Naive thymus-derived CD4-positive, alpha-beta T cell (primary cell): ENCODE data around the gene GALNT12. TPM values are rescaled to one million over a fixed set of nuclear protein-coding genes. Genes with fewer than 3 reads are reported as not detected.
A peak's percentile ranks its signal among the peaks of the same experiment; 100 is the strongest.

ENCODE experiments used
- ATAC-seq: fragments of 150-1000 bp; cut with Tn5 transposase; 2 replicates; pipeline ENCODE4 v1.10.0; 2021; ENCODE audit warnings: mild to moderate bottlenecking, moderate library complexity
- CTCF ChIA-PET: fragments of 350-600 bp; sonication (Branson Sonifier 250); formaldehyde crosslinking; loops from one replicate; lab custom pipeline; 2021; ENCODE audit warnings: antibody characterized with exemption; lab: Charles Lee
- POLR2A ChIA-PET: fragments of 350-600 bp; sonication (Branson Sonifier 250); formaldehyde crosslinking; loops from one replicate; lab custom pipeline; 2021; ENCODE audit warnings: antibody characterized with exemption, inconsistent platforms; lab: Charles Lee
- DNase-seq, 9 donors: peaks; one replicate each; pipeline versions ENCODE4 v3.0.0 to v3.0.0-alpha.2; 2020 to 2022; ENCODE audit warnings: mixed read lengths in 1 of 9
- H3K27ac ChIP-seq: one replicate; pipeline ENCODE4 v1.7.0; 2013; ENCODE audit warnings: mild to moderate bottlenecking, low read depth, low read length, moderate library complexity
- H3K27me3 ChIP-seq, 2 donors: one replicate each; pipeline ENCODE4 v1.7.0; 2013; ENCODE audit warnings: low read length in 2 of 2, mild to moderate bottlenecking in 2 of 2, moderate library complexity in 2 of 2; ENCODE audit not compliant: control insufficient read depth in 2 of 2, insufficient read depth in 2 of 2
- H3K36me3 ChIP-seq, 3 experiments: 1 replicate in 2 of 3; 2 replicates in 1 of 3; pipeline ENCODE4 v1.7.0; 2013; ENCODE audit warnings: low read length in 3 of 3, mild to moderate bottlenecking in 3 of 3, moderate library complexity in 1 of 3; ENCODE audit not compliant: insufficient read depth in 3 of 3, control insufficient read depth in 2 of 3
- H3K4me1 ChIP-seq, 2 donors: one replicate each; pipeline ENCODE4 v1.7.0; 2013; ENCODE audit warnings: low read length in 2 of 2, mild to moderate bottlenecking in 2 of 2, moderate library complexity in 1 of 2; ENCODE audit not compliant: control insufficient read depth in 2 of 2, insufficient read depth in 2 of 2
- H3K4me3 ChIP-seq: 2 replicates; pipeline ENCODE4 v1.7.0; 2013; ENCODE audit warnings: mild to moderate bottlenecking, low read length
- H3K9me3 ChIP-seq, 3 experiments: 1 replicate in 2 of 3; 2 replicates in 1 of 3; pipeline ENCODE4 v1.7.0; 2013; ENCODE audit warnings: low read length in 3 of 3; ENCODE audit not compliant: control insufficient read depth in 2 of 3
- H3K27ac Mint-ChIP-seq, 9 donors: one replicate each; pipeline ENCODE4 v1.8.0; 2020 to 2022; ENCODE audit warnings: mixed read lengths in 9 of 9, mild to moderate bottlenecking in 8 of 9, moderate library complexity in 5 of 9, inconsistent platforms in 2 of 9
- H3K27me3 Mint-ChIP-seq, 5 donors: one replicate each; pipeline ENCODE4 v1.8.0; 2021 to 2022; ENCODE audit warnings: mixed read lengths in 5 of 5, mild to moderate bottlenecking in 1 of 5
- H3K36me3 Mint-ChIP-seq, 5 donors: one replicate each; pipeline ENCODE4 v1.8.0; 2020 to 2022; ENCODE audit warnings: mixed read lengths in 5 of 5, mild to moderate bottlenecking in 3 of 5, inconsistent platforms in 1 of 5
- H3K4me1 Mint-ChIP-seq, 7 donors: one replicate each; pipeline ENCODE4 v1.8.0; 2020 to 2022; ENCODE audit warnings: mixed read lengths in 7 of 7, mild to moderate bottlenecking in 3 of 7, inconsistent platforms in 1 of 7
- H3K4me3 Mint-ChIP-seq, 10 donors: one replicate each; pipeline ENCODE4 v1.8.0; 2020 to 2022; ENCODE audit warnings: mild to moderate bottlenecking in 10 of 10, mixed read lengths in 10 of 10, moderate library complexity in 6 of 10, inconsistent platforms in 2 of 10
- H3K9me3 Mint-ChIP-seq, 11 donors: one replicate each; pipeline ENCODE4 v1.8.0; 2020 to 2022; ENCODE audit warnings: mixed read lengths in 11 of 11, mild to moderate bottlenecking in 4 of 11, inconsistent platforms in 1 of 11, moderate library complexity in 1 of 11
- intact Hi-C, 2 donors: fragments of 100-400 bp; cut with micrococcal nuclease; formaldehyde crosslinking; loops; one replicate each; pipeline ENCODE4 v1.15.1; 2023
- polyA plus RNA-seq, 2 donors: library from polyadenylated mRNA; unstranded; fragments of 300-500 nt; fragmentation: Illumina TruSeq; gene quantifications; one replicate each; pipeline ENCODE4 v1.2.3, GENCODE V29; 2021
- total RNA-seq, 6 experiments: library from RNA in 5 of 6; stranded (reverse) in 5 of 6; gene quantifications; 1 replicate in 5 of 6; 2 replicates in 1 of 6; pipeline ENCODE4 v1.2.3 and lab custom pipeline; 2021 to 2026

The GALNT12 gene
- total and polyA plus RNA-seq, 7 experiments from 2014 or later: 3.1 to 14.3 (median 10.1) TPM

- CTCF ChIA-PET: no interaction called here
- POLR2A ChIA-PET: no interaction called here
- peaks cover 0 to 26% (median 0%) of the 10 kb centered on the region in 5 donors for H3K27me3 Mint-ChIP-seq
- intact Hi-C loops: no loop called here
- no peak overlapping the region for H3K4me3 Mint-ChIP-seq
- no peaks in the 10 kb centered on the region for H3K27me3 ChIP-seq
- H3K36me3 Mint-ChIP-seq: peaks cover 0 to 16% (median 10%) of the 10 kb centered on the region in 5 donors
- DNase-seq: no peak
- H3K9me3 Mint-ChIP-seq: peaks cover 0 to 4% (median 0%) of the 10 kb centered on the region in 11 donors
- no peak overlapping the region for H3K4me3 ChIP-seq
- ATAC-seq: peak; percentile 24
- H3K27ac Mint-ChIP-seq: peak overlapping the region in 1 of 9 donors; percentile 68
- H3K36me3 ChIP-seq: no peaks in the 10 kb centered on the region
- H3K27ac ChIP-seq: no peak overlapping the region
- H3K9me3 ChIP-seq: no peaks in the 10 kb centered on the region
- H3K4me1 Mint-ChIP-seq: peaks cover 17 to 50% (median 41%) of the 10 kb centered on the region in 7 donors
- H3K4me1 ChIP-seq: peaks cover 11 to 16% of the 10 kb centered on the region in 2 donors
These were observed 3.7 kb downstream of the GALNT12 start for GRCh38 chr9:98811051-98811650.

DNA sequence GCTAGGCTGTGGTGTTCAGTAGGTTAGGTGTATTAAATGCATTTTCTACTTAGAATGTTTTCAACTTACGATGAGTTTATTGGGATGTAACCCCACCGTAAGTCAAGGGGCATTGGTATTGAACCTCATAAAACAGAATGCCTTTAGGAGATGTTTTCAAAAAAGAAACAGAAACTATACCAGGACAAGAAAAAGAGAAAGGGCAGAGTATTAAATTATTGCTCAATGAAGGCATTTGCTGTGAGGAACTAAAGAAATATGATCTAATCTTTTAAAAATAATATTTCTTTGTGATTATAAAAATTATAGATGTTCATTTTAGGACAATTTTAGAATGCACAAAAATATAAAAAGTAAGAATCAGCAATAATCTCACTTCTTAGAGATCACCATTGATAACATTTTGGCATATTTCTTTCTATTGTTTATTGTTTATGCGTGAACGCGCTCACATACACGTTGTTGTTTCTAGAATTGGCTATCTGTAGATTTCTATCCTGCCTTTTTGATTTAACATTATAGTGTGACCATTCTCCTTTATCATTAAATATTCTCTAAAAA is 8.0 kb downstream of the GALNT12 start:
- ATAC-seq: no peak
- Histone ChIP-seq H3K27ac (no peak overlapping the region), H3K36me3 (no peaks in the 10 kb centered on the region), H3K27me3 (no peaks in the 10 kb centered on the region), H3K4me3 (no peak overlapping the region), H3K9me3 (no peaks in the 10 kb centered on the region), H3K4me1 (no peaks in the 10 kb centered on the region)
- Mint-ChIP-seq H3K36me3 (peaks cover 0 to 35% (median 23%) of the 10 kb centered on the region in 5 donors), H3K4me1 (peaks cover 0 to 21% (median 8%) of the 10 kb centered on the region in 7 donors), H3K4me3 (no peak overlapping the region), H3K9me3 (peaks cover 0 to 10% (median 0%) of the 10 kb centered on the region in 11 donors), H3K27me3 (peaks cover 0 to 3% (median 0%) of the 10 kb centered on the region in 5 donors), H3K27ac (no peak overlapping the region)
- POLR2A ChIA-PET: no interaction called here
- intact Hi-C loops: no loop called here
- CTCF ChIA-PET: no interaction called here
- no peak for DNase-seq

DNA sequence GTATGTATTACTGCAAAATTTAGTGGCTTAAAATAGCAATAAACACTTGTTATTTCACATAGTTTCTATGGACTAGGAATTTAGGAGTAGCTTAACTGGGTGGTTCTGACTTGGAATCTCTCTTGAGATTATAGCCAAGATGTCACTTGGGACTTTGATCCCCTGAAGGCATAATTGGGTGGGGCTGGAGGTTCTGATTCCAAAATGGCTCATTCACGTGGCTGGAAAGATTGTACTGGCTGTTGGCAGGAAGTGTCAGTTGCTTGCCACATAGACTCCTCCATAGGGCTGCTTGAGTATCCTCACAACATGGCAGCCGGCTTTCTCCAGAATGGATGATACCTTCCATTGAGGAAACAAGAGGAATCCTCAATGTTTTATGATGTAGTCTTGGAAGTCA is 11.3 kb downstream of the GALNT12 start:
- peaks cover 0 to 7% (median 0%) of the 10 kb centered on the region in 11 donors for H3K9me3 Mint-ChIP-seq
- ChIA-PET CTCF (no interaction called here), POLR2A (no interaction called here)
- no peaks in the 10 kb centered on the region for H3K4me1 ChIP-seq
- H3K27me3 Mint-ChIP-seq: no peaks in the 10 kb centered on the region
- DNase-seq (no peak), ATAC-seq (no peak)
- H3K36me3 Mint-ChIP-seq: peaks cover 0 to 38% (median 27%) of the 10 kb centered on the region in 5 donors
- H3K4me3 Mint-ChIP-seq: no peak overlapping the region
- H3K4me1 Mint-ChIP-seq: peaks cover 0 to 15% (median 3%) of the 10 kb centered on the region in 7 donors
- no peaks in the 10 kb centered on the region for H3K27me3 ChIP-seq
- H3K27ac ChIP-seq: no peak overlapping the region
- H3K36me3 ChIP-seq: peaks cover 0 to 4% (median 0%) of the 10 kb centered on the region in 3 experiments
- intact Hi-C loops: no loop called here
- H3K4me3 ChIP-seq: no peak overlapping the region
- H3K9me3 ChIP-seq: no peaks in the 10 kb centered on the region
- no peak overlapping the region for H3K27ac Mint-ChIP-seq

DNA sequence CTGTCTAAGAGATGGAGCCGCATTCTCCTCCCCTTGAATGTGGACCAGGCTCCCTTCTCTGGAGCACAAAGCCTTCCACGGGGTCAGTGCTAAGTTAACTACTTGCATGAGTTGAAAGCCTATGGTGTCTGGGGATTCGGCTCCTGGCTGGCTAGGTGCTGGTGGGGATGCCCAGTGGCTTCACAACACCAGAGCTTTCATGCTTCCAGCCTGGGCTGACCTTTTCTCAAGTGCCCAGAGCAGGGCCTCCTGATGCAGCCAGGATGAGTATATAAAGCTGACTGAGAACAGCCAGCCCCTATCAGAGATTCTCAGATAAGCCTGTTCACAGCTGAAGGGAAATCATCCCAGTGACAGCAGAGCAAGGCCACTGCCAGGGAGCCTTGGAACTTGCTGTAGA is 11.8 kb downstream of the GALNT12 start:
- no peak overlapping the region for H3K27ac Mint-ChIP-seq
- no peak overlapping the region for H3K4me3 Mint-ChIP-seq
- peaks cover 0 to 9% (median 0%) of the 10 kb centered on the region in 3 experiments for H3K36me3 ChIP-seq
- no peaks in the 10 kb centered on the region for H3K27me3 ChIP-seq
- H3K4me1 ChIP-seq: no peaks in the 10 kb centered on the region
- no peak for ATAC-seq
- H3K27ac ChIP-seq: no peak overlapping the region
- ChIA-PET POLR2A (no interaction called here), CTCF (no interaction called here)
- no peaks in the 10 kb centered on the region for H3K9me3 ChIP-seq
- no peaks in the 10 kb centered on the region for H3K27me3 Mint-ChIP-seq
- DNase-seq: no peak
- intact Hi-C loops: no loop called here
- peaks cover 0 to 7% (median 0%) of the 10 kb centered on the region in 11 donors for H3K9me3 Mint-ChIP-seq
- peaks cover 0 to 33% (median 27%) of the 10 kb centered on the region in 5 donors for H3K36me3 Mint-ChIP-seq
- H3K4me3 ChIP-seq: no peak overlapping the region
- H3K4me1 Mint-ChIP-seq: peaks cover 0 to 15% (median 3%) of the 10 kb centered on the region in 7 donors

DNA sequence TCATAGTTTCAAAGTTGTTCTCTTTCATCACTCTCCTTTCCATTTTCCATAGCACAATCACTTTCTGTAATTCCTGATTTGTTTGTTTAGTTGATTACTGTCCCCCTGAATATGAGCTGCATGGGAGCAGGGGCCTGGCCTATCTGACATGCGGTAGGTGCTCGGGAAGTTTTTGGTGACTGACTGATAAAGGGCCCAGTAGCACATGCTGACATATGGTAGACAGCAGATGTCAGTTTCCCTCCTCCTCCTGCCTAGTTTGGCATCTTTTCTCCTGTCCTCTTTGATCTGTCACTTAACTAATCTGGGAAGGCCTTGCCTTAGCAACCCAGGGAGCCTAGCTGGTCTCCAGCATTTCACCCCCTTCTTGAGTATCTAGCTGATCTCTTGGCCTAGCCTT is 14.4 kb downstream of the GALNT12 start:
- H3K36me3 ChIP-seq: peaks cover 0 to 19% (median 0%) of the 10 kb centered on the region in 3 experiments
- Mint-ChIP-seq H3K27me3 (no peaks in the 10 kb centered on the region), H3K4me3 (no peak overlapping the region), H3K36me3 (peaks cover 0 to 39% (median 27%) of the 10 kb centered on the region in 5 donors), H3K9me3 (peaks cover 0 to 7% (median 0%) of the 10 kb centered on the region in 11 donors), H3K27ac (no peak overlapping the region), H3K4me1 (peaks cover 0 to 11% (median 3%) of the 10 kb centered on the region in 7 donors)
- DNase-seq: no peak
- no peak overlapping the region for H3K27ac ChIP-seq
- CTCF ChIA-PET: interaction anchor here (0.5 kb wide), 1 partner anchor 26 kb away, joined by 4 read pairs; no protein-coding TSS in a partner anchor
- H3K9me3 ChIP-seq: no peaks in the 10 kb centered on the region
- intact Hi-C loops: no loop called here
- no peak overlapping the region for H3K4me3 ChIP-seq
- H3K27me3 ChIP-seq: no peaks in the 10 kb centered on the region
- POLR2A ChIA-PET: no interaction called here
- no peak for ATAC-seq
- no peaks in the 10 kb centered on the region for H3K4me1 ChIP-seq

DNA sequence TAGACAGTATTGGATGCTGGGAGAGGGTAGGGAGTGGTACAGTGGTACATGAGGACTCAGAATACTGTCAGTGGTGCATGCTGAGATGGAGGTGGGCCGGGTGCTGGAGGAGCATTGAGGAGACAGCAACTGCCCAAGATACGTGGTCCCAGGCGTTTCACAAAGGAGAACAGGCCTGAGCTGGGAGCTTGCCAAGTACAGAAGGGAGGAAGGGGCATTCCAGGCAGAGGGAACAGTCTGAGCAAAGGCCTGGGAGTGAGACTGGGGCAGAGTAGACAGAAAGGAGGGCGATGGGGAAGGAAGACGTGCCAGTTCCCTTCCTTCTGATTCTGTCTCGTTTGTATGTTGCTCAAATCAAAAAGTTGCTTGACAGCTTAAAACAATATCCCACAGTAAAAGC is 15.2 kb downstream of the GALNT12 start:
- no peak overlapping the region for H3K4me3 Mint-ChIP-seq
- no peaks in the 10 kb centered on the region for H3K27me3 Mint-ChIP-seq
- H3K36me3 Mint-ChIP-seq: peaks cover 0 to 40% (median 22%) of the 10 kb centered on the region in 5 donors
- H3K27ac ChIP-seq: no peak overlapping the region
- H3K27ac Mint-ChIP-seq: no peak overlapping the region
- H3K4me1 ChIP-seq: no peaks in the 10 kb centered on the region
- ATAC-seq (no peak), DNase-seq (no peak)
- H3K27me3 ChIP-seq: no peaks in the 10 kb centered on the region
- ChIA-PET CTCF (interaction anchor here (0.7 kb wide), 1 partner anchor 20 kb away, joined by 3 read pairs; no protein-coding TSS in a partner anchor), POLR2A (no interaction called here)
- H3K4me1 Mint-ChIP-seq: peaks cover 0 to 11% (median 3%) of the 10 kb centered on the region in 7 donors
- H3K9me3 Mint-ChIP-seq: peaks cover 0 to 6% (median 0%) of the 10 kb centered on the region in 11 donors
- peaks cover 0 to 26% (median 0%) of the 10 kb centered on the region in 3 experiments for H3K36me3 ChIP-seq
- no peak overlapping the region for H3K4me3 ChIP-seq
- no peaks in the 10 kb centered on the region for H3K9me3 ChIP-seq
- intact Hi-C loops: no loop called here
